Endodermal cell (in vitro differentiated cells): ENCODE measurements around the gene MEGF11. TPM values are rescaled to one million over a fixed set of nuclear protein-coding genes. Genes with fewer than 3 reads are reported as not detected.

Source experiments
- DNase-seq: peaks from one replicate; pipeline ENCODE4 v3.0.0-alpha.2; 2017
- H3K27ac ChIP-seq: 2 replicates; pipeline ENCODE4 v1.5.1; 2013; ENCODE audit warnings: mild to moderate bottlenecking, low read depth, low read length, moderate library complexity
- H3K27me3 ChIP-seq: 2 replicates; pipeline ENCODE4 v1.6.1; 2013; ENCODE audit warnings: mild to moderate bottlenecking, low read length, moderate library complexity; ENCODE audit not compliant: insufficient read depth, control insufficient read depth, poor library complexity, severe bottlenecking
- H3K36me3 ChIP-seq: 2 replicates; pipeline ENCODE4 v1.7.0; 2013; ENCODE audit warnings: mild to moderate bottlenecking, low read length, moderate library complexity; ENCODE audit not compliant: control insufficient read depth, insufficient read depth
- H3K4me1 ChIP-seq: one replicate; pipeline ENCODE4 v1.7.0; 2013; ENCODE audit warnings: low read length; ENCODE audit not compliant: control insufficient read depth, insufficient read depth
- H3K4me3 ChIP-seq: 2 replicates; pipeline ENCODE4 v1.5.1; 2013; ENCODE audit warnings: mild to moderate bottlenecking, low read length, moderate library complexity
- H3K9ac ChIP-seq: 2 replicates; pipeline ENCODE4 v1.6.1; 2013; ENCODE audit warnings: mild to moderate bottlenecking, low read length, moderate library complexity; ENCODE audit not compliant: poor library complexity, severe bottlenecking; ENCODE audit errors: extremely low read depth
- H3K9me3 ChIP-seq: 2 replicates; pipeline ENCODE4 v1.6.1; 2013; ENCODE audit warnings: mild to moderate bottlenecking, low read length, moderate library complexity; ENCODE audit not compliant: control insufficient read depth
- H3K27ac Mint-ChIP-seq: 2 replicates; pipeline ENCODE4 v1.8.0; 2020; ENCODE audit warnings: mixed read lengths
- H3K27me3 Mint-ChIP-seq: 2 replicates; pipeline ENCODE4 v1.8.0; 2021; ENCODE audit warnings: mild to moderate bottlenecking, mixed read lengths; ENCODE audit not compliant: insufficient read depth
- H3K36me3 Mint-ChIP-seq: 2 replicates; pipeline ENCODE4 v1.8.0; 2020; ENCODE audit warnings: low read depth, mixed read lengths
- H3K4me1 Mint-ChIP-seq: 2 replicates; pipeline ENCODE4 v1.8.0; 2020; ENCODE audit warnings: mixed read lengths
- H3K4me3 Mint-ChIP-seq: 2 replicates; pipeline ENCODE4 v1.8.0; 2020; ENCODE audit warnings: mild to moderate bottlenecking, moderate library complexity, mixed read lengths
- H3K9me3 Mint-ChIP-seq: 2 replicates; pipeline ENCODE4 v1.8.0; 2020; ENCODE audit warnings: mild to moderate bottlenecking, mixed read lengths
- WGBS, 2 experiments: methylation state at CpG; one replicate each; pipeline versions ENCODE4 v1.1.5 to v1.1.7; 2013; ENCODE audit warnings: missing lambda C conversion rate in 2 of 2, mixed read lengths in 1 of 2; ENCODE audit not compliant: insufficient coverage in 1 of 2, insufficient read length in 1 of 2; 5-methylcytosine and 5-hydroxymethylcytosine counted together
- total RNA-seq, 2 donors: library from RNA; stranded (reverse); fragmentation: NEBNext Ultra II Directional in 1 of 2; extraction: Animal tissue kit (Norgen Biotek cat#: 25700) in 1 of 2; gene quantifications; 2 replicates in 1 of 2; 3 replicates in 1 of 2; pipeline ENCODE4 v1.2.1, GENCODE V29; 2021
- TF ChIP-seq, protein P1 (sequence below): fragments of 200-600 bp; sonication (generic); conservative IDR thresholded peaks from 2 replicates; pipeline ENCODE4 v1.5.0; 2021; ENCODE audit warnings: antibody characterized with exemption, mild to moderate bottlenecking

Gene MEGF11
- total RNA-seq, 2 donors from 2014 or later = 0.73 to 1.2 TPM

GRCh38 chr15:66139591-66140207, 113.9 kb downstream of the MEGF11 start:
- 88 to 89% methylated on average over 8 to 11 of the region's 11 CpGs for WGBS, 2 experiments
- H3K27ac ChIP-seq = no peak overlapping the region
- H3K4me1 ChIP-seq = no peaks in the 10 kb centered on the region
- no peak overlapping the region for H3K4me3 ChIP-seq
- no peaks in the 10 kb centered on the region for H3K27me3 Mint-ChIP-seq
- H3K4me3 Mint-ChIP-seq = no peak overlapping the region
- H3K27me3 ChIP-seq = no peaks in the 10 kb centered on the region
- H3K36me3 Mint-ChIP-seq = no peaks in the 10 kb centered on the region
- no peak overlapping the region for H3K9ac ChIP-seq
- no peak overlapping the region for H3K27ac Mint-ChIP-seq
- H3K9me3 Mint-ChIP-seq = no peaks in the 10 kb centered on the region
- H3K36me3 ChIP-seq = no peaks in the 10 kb centered on the region
- no peak for DNase-seq
- H3K9me3 ChIP-seq = no peaks in the 10 kb centered on the region
- TF ChIP-seq, protein P1, sequence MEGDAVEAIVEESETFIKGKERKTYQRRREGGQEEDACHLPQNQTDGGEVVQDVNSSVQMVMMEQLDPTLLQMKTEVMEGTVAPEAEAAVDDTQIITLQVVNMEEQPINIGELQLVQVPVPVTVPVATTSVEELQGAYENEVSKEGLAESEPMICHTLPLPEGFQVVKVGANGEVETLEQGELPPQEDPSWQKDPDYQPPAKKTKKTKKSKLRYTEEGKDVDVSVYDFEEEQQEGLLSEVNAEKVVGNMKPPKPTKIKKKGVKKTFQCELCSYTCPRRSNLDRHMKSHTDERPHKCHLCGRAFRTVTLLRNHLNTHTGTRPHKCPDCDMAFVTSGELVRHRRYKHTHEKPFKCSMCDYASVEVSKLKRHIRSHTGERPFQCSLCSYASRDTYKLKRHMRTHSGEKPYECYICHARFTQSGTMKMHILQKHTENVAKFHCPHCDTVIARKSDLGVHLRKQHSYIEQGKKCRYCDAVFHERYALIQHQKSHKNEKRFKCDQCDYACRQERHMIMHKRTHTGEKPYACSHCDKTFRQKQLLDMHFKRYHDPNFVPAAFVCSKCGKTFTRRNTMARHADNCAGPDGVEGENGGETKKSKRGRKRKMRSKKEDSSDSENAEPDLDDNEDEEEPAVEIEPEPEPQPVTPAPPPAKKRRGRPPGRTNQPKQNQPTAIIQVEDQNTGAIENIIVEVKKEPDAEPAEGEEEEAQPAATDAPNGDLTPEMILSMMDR = no peak
- peaks cover 12% of the 10 kb centered on the region for H3K4me1 Mint-ChIP-seq

GRCh38 chr15:66138892-66139590, 114.5 kb downstream of the MEGF11 start:
- WGBS, 2 experiments = 78 to 96% methylated on average over 3 of the region's 3 CpGs
- Mint-ChIP-seq H3K36me3 (no peaks in the 10 kb centered on the region), H3K9me3 (no peaks in the 10 kb centered on the region), H3K27ac (no peak overlapping the region), H3K4me1 (peaks cover 16% of the 10 kb centered on the region), H3K4me3 (no peak overlapping the region), H3K27me3 (no peaks in the 10 kb centered on the region)
- Histone ChIP-seq H3K36me3 (no peaks in the 10 kb centered on the region), H3K9me3 (no peaks in the 10 kb centered on the region), H3K4me3 (no peak overlapping the region), H3K27ac (no peak overlapping the region), H3K27me3 (no peaks in the 10 kb centered on the region), H3K9ac (no peak overlapping the region), H3K4me1 (no peaks in the 10 kb centered on the region)
- DNase-seq = no peak
- TF ChIP-seq, protein P1 = no peak

DNA sequence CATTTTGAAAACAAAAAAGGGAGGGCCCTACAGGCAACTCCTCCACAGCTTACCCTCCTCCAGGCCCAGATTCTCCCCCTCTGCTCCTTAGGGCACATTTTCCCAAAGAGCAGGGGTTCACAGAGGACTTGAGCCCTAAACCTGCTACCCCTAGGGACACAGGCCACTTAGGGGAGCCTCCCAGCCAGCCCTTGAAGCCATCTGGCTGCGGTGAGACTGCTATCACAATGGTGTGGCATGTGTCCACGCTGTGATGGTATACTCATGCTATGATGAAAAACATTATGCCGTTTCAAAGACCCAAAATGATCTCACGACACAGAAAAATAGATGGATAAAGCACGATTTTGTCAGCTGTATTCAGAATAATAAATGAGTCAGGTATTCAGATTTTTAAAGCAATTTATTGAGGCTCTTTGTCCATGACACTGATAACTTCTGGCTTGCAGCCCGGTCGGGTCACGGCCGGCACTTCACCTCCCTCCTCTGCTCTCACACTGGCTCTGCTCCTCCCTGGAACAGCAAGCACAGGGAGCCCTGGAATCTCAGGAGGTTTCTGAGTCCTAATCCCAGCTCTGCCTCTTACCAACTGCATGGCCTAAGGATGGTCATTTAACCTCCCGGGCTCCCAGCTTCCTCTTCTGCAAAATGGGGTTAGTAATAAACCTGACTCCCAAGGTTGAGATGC, 115.3 kb downstream of the MEGF11 start:
- Mint-ChIP-seq H3K4me3 (no peak overlapping the region), H3K27ac (no peak overlapping the region), H3K4me1 (peaks cover 19% of the 10 kb centered on the region), H3K9me3 (no peaks in the 10 kb centered on the region), H3K27me3 (no peaks in the 10 kb centered on the region), H3K36me3 (no peaks in the 10 kb centered on the region)
- H3K36me3 ChIP-seq = no peaks in the 10 kb centered on the region
- WGBS, 2 experiments = 91 to 93% methylated on average over 9 to 10 of the region's 10 CpGs
- no peaks in the 10 kb centered on the region for H3K27me3 ChIP-seq
- no peak overlapping the region for H3K4me3 ChIP-seq
- peaks cover 5% of the 10 kb centered on the region for H3K4me1 ChIP-seq
- H3K9me3 ChIP-seq = no peaks in the 10 kb centered on the region
- H3K27ac ChIP-seq = no peak overlapping the region
- DNase-seq = no peak
- TF ChIP-seq, protein P1 = no peak
- H3K9ac ChIP-seq = no peak overlapping the region
